Suppressor macrophage (primary cell): ENCODE measurements around the gene SUGP1.
"Not testable (repeated sequence)": the region's sequence is repeated elsewhere in the genome, so short reads cannot be mapped to it uniquely, and the experiment has no call there.

ENCODE experiments used
- DNase-seq, 4 experiments: peaks; one replicate each; pipeline ENCODE4 v3.0.0-alpha.2; 2020 to 2022
- total RNA-seq, 17 experiments: gene quantifications; one replicate each; lab custom pipeline; 2026; ENCODE audit warnings: mixed read lengths in 6 of 17, inconsistent platforms in 3 of 17; lab: John Stamatoyannopoulos, UW

SUGP1 gene
- total RNA-seq = 11.6 to 27.5 (median 17.1) reads per million in 17 experiments

DNA sequence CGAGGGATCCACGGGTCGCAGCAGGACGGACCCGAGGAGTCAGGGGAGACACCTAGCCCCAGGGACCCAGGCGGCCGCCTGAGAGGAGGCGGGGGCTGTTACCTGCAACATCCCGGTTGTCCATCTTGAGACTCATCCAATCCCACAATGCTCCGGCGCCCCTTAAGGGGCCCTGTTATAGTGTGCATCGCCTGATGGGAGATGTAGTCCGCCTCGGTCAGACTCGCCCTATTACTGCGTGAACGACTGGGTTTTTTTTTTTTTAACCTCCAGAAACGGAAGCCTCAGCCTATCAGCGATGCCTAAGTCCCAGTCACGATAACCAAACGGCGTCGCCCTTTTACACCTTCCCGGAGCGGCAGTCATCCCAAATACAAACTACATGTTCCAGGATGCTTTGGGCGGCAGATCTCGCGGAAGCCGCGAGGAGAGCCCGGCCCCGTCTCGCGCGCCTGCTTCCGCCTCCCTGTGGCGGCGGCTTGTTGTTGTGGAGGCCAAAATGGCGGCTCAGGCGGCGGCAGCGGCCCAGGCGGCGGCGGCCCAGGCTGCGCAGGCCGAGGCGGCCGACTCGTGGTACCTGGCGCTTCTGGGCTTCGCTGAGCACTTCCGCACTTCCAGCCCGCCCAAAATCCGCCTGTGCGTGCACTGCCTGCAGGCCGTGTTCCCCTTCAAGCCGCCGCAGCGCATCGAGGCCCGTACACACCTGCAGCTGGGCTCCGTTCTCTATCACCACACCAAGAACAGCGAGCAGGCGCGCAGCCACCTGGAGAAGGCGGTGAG is at the start of gene SUGP1, which contains the start of gene MAU2:
Gene SUGP1, minus strand, starts transcription at position 149 of the 780 bp plus-strand sequence. Its CDS starts 13 bp downstream, at position 136.
Gene MAU2, plus strand, starts transcription at position 469 of the 780 bp plus-strand sequence. Its CDS starts 31 bp downstream, at position 500.
- DNase-seq = peak; percentile 91 to 96 (median 94)

GRCh38 chr19:19368087-19368486 is 47.8 kb upstream of the SUGP1 start:
- no peak for DNase-seq

DNA sequence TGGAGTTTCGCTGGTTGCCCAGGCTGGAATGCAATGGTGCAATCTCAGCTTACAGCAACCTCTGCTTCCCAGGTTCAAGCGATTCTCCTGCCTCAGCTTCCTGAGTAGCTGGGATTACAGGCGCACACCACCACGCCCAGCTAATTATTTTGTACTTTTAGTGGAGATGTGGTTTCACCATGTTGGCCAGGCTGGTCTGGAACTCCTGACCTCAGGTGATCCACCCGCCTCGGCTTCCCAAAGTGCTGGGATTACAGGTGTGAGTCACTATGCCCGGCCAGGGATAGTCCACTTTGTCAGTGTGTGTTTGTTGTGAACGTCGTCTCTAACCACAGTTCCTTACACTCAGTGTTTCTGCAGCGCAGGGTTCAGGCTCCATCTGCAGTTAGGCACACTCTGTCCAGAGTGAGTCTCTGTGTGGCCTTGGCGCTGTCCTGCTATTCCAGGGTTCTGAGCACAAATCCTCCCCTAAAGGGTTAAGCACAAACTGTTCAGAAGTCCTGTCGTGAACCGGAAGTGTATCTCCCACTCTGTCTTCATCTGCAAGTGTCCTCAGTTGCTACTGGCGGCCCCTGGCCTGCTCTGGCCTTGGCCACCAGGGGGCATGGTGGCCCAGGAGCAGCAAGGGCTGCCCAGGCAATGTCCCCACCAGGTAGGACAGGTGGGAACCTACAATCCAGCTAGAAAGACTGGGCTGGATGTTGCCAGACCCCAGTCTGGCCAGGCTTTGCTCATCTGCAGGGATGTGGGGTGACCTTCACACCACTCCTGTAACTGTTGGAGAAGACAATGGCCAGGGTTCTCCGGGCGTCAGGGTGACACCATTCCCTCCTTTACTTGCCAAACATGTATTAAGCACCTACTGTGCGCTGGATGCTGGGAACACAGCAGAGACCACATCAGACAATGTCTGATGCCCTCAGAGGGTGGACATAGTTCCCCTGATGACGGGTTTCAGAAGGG is 46.4 kb upstream of the SUGP1 start:
- peak; percentile 83 to 90 (median 87) for DNase-seq

GRCh38 chr19:19362075-19362474 is 41.8 kb upstream of the SUGP1 start:
- DNase-seq = no peak

GRCh38 chr19:19361075-19361594 is 40.8 kb upstream of the SUGP1 start:
- peak; percentile 84 to 91 (median 87) for DNase-seq

- no peak for DNase-seq
These were observed 36.7 kb upstream of the SUGP1 start for GRCh38 chr19:19356901-19357566.

GRCh38 chr19:19356500-19356899 is 36.2 kb upstream of the SUGP1 start:
- DNase-seq = no peak

DNA sequence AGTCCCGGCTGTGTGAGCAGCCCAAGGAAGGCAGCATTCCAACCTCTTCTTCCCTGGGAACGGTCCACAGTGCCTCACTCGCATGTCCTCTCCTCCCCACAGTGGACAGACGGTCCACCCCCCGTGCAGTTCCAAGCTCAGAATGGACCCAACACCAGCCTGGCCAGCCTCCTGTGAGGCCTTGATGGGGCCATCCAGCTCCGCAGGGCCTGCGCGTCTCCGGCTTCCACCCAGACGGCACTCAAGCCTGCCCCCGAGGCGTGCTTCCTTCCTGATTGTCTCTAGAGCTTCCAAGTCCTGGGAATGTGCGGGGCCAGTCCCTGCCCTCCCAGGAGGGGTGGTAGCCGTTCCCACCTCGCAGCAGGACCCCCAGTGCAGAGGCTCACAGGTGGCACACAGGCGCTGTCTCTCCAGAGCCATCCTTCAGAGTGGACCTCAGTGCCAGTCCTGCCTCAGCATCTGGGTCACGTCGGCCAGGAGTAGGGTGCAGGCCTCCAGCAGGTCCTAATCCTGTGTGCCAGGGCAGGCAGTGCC is 35.4 kb upstream of the SUGP1 start:
- DNase-seq = no peak

GRCh38 chr19:19354932-19355331 is 34.6 kb upstream of the SUGP1 start:
- no peak for DNase-seq

GRCh38 chr19:19354007-19354406 is 33.7 kb upstream of the SUGP1 start:
- no peak for DNase-seq

- DNase-seq = no peak
These were observed 32.5 kb upstream of the SUGP1 start for GRCh38 chr19:19352823-19353222.

GRCh38 chr19:19350756-19351155 is 30.4 kb upstream of the SUGP1 start:
- not testable (repeated sequence) for DNase-seq

DNA sequence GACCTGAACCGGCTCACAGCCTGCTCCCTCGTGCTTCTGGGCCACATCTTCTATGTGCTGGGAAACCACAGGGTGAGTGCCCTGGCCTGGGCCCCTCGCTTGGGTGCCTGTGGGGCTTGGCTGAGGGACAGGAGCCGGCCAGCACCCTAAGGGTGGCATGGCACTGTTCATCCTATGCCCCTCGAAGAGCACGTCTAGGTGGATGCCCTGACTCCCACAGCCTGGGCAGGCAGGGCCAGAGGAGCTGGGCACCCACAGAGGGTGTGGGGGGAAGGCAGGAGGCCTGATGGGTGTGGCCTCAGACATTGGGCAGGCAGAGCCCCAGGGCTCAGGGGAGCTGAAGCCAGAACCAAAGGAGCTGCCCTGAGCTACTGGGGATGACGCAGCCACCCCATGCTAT is 29.1 kb upstream of the SUGP1 start:
- DNase-seq = no peak

- DNase-seq = no peak
These were observed 28.0 kb upstream of the SUGP1 start for GRCh38 chr19:19348266-19348665.

GRCh38 chr19:19347401-19348110 is 27.2 kb upstream of the SUGP1 start:
- DNase-seq = no peak

DNA sequence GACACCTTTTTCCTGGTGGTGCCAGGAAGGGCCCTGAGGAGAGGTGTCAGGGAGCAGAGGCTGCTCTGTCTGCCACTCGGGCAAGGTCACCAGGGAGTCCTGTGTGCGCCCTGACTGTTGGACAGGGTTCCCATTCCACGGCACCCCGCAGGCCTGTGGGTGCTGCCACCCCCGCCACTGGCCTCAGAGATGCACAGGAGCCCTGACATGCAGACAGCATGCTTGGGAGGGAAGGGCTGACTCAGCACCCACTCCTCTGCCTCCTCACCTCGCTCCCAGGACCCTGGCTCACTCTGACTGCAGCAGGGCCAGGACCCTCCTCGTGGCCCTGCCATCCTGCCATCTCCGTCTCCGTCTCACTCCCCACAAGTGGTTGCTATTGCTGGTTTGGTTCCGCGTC is 25.7 kb upstream of the SUGP1 start:
- DNase-seq = no peak

GRCh38 chr19:19345232-19345631 is 24.9 kb upstream of the SUGP1 start:
- DNase-seq = no peak

- DNase-seq = no peak
These were observed 23.5 kb upstream of the SUGP1 start for GRCh38 chr19:19343762-19344161.

DNA sequence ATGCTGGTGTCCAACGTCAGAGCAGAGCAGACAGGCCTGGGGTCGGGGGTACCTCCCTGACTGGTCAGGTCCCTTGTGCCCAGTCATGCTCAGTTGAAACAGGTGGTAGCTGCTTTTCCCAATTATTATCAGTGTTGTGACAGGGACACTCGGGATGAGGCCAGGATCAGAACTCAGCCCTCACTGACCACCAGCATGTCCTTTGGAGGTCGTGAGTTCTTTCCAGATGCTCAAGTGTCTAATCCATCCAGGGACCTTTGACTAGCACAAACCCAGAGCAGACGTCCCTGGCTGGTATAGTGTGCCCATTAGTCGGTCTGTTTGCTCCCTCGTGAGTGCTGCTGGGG is 22.7 kb upstream of the SUGP1 start:
- no peak for DNase-seq

- peak in 2 of 4 experiments; percentile 30 to 37 for DNase-seq
These were observed 22.0 kb upstream of the SUGP1 start for GRCh38 chr19:19342086-19343015.
